ENCODE measurements around the gene PTPRT. TPM values are rescaled to one million over a fixed set of nuclear protein-coding genes. Genes with fewer than 3 reads are reported as not detected.

The PTPRT gene
- total and polyA plus RNA-seq, 5 donors = 0.06 to 0.40 (median 0.20) TPM

- Histone ChIP-seq H3K27ac (ENCODE audit: low read length) (no peak overlapping the region), H3K4me1 (ENCODE audit: control insufficient read depth, insufficient read depth, low read length) (no peaks in the 10 kb centered on the region), H3K27me3 (ENCODE audit: control insufficient read depth, insufficient read depth) (no peaks in the 10 kb centered on the region), H3K4me3 (ENCODE audit: low read length) (no peak overlapping the region), H3K9me3 (ENCODE audit: control insufficient read depth, low read length) (no peaks in the 10 kb centered on the region)
- intact Hi-C loops (cut with DNase I) = no loop called here
- ATAC-seq (no peak), DNase-seq (no peak)
- 80% methylated on average over 6 of the region's 6 CpGs for WGBS
Measured at GRCh38 chr20:43003318-43003944, 186.3 kb downstream of the PTPRT start.

GRCh38 chr20:42996141-42996540, 193.6 kb downstream of the PTPRT start:
- no peak overlapping the region for H3K4me3 ChIP-seq (ENCODE audit: low read length)
- ATAC-seq = no peak
- no peaks in the 10 kb centered on the region for H3K4me1 ChIP-seq (ENCODE audit: control insufficient read depth, insufficient read depth, low read length)
- H3K27me3 ChIP-seq (ENCODE audit: control insufficient read depth, insufficient read depth) = no peaks in the 10 kb centered on the region
- no peaks in the 10 kb centered on the region for H3K9me3 ChIP-seq (ENCODE audit: control insufficient read depth, low read length)
- no peak for DNase-seq
- 76% methylated on average over 2 of the region's 2 CpGs for WGBS
- intact Hi-C loops (cut with DNase I) = no loop called here
- no peak overlapping the region for H3K27ac ChIP-seq (ENCODE audit: low read length)

GRCh38 chr20:42988319-42988718, 201.4 kb downstream of the PTPRT start:
- Histone ChIP-seq H3K9me3 (ENCODE audit: control insufficient read depth, low read length) (no peaks in the 10 kb centered on the region), H3K27ac (ENCODE audit: low read length) (no peak overlapping the region), H3K27me3 (ENCODE audit: control insufficient read depth, insufficient read depth) (no peaks in the 10 kb centered on the region), H3K4me3 (ENCODE audit: low read length) (no peak overlapping the region), H3K4me1 (ENCODE audit: control insufficient read depth, insufficient read depth, low read length) (no peaks in the 10 kb centered on the region)
- no peak for ATAC-seq
- intact Hi-C loops (cut with DNase I) = no loop called here
- 60% methylated on average over 5 of the region's 5 CpGs for WGBS
- no peak for DNase-seq

- ATAC-seq (no peak), DNase-seq (no peak)
- Histone ChIP-seq H3K4me3 (ENCODE audit: low read length) (no peak overlapping the region), H3K27ac (ENCODE audit: low read length) (no peak overlapping the region), H3K4me1 (ENCODE audit: control insufficient read depth, insufficient read depth, low read length) (no peaks in the 10 kb centered on the region), H3K27me3 (ENCODE audit: control insufficient read depth, insufficient read depth) (no peaks in the 10 kb centered on the region), H3K9me3 (ENCODE audit: control insufficient read depth, low read length) (no peaks in the 10 kb centered on the region)
- intact Hi-C loops (cut with DNase I) = no loop called here
- 60% methylated on average over 10 of the region's 10 CpGs for WGBS
Measured at GRCh38 chr20:42987376-42988114, 202.2 kb downstream of the PTPRT start.

GRCh38 chr20:42986143-42986773, 203.4 kb downstream of the PTPRT start:
- intact Hi-C loops (cut with DNase I) = no loop called here
- WGBS = 72% methylated on average over 9 of the region's 9 CpGs
- DNase-seq (no peak), ATAC-seq (no peak)
- no peaks in the 10 kb centered on the region for H3K4me1 ChIP-seq (ENCODE audit: control insufficient read depth, insufficient read depth, low read length)
- no peak overlapping the region for H3K27ac ChIP-seq (ENCODE audit: low read length)
- no peaks in the 10 kb centered on the region for H3K9me3 ChIP-seq (ENCODE audit: control insufficient read depth, low read length)
- no peaks in the 10 kb centered on the region for H3K27me3 ChIP-seq (ENCODE audit: control insufficient read depth, insufficient read depth)
- H3K4me3 ChIP-seq (ENCODE audit: low read length) = no peak overlapping the region

- no peaks in the 10 kb centered on the region for H3K9me3 ChIP-seq (ENCODE audit: control insufficient read depth, low read length)
- no peak overlapping the region for H3K4me3 ChIP-seq (ENCODE audit: low read length)
- H3K27me3 ChIP-seq (ENCODE audit: control insufficient read depth, insufficient read depth) = no peaks in the 10 kb centered on the region
- no peak for ATAC-seq
- 90% methylated on average over 4 of the region's 4 CpGs for whole genome bisulfite sequencing
- H3K4me1 ChIP-seq (ENCODE audit: control insufficient read depth, insufficient read depth, low read length) = no peaks in the 10 kb centered on the region
- no peak for DNase-seq
- intact Hi-C loops (cut with DNase I) = no loop called here
- no peak overlapping the region for H3K27ac ChIP-seq (ENCODE audit: low read length)
Measured at GRCh38 chr20:42985628-42986027, 204.1 kb downstream of the PTPRT start.

GRCh38 chr20:42982218-42982617, 207.5 kb downstream of the PTPRT start:
- ATAC-seq (no peak), DNase-seq (no peak)
- no peaks in the 10 kb centered on the region for H3K4me1 ChIP-seq (ENCODE audit: control insufficient read depth, insufficient read depth, low read length)
- H3K27ac ChIP-seq (ENCODE audit: low read length) = no peak overlapping the region
- no peaks in the 10 kb centered on the region for H3K9me3 ChIP-seq (ENCODE audit: control insufficient read depth, low read length)
- WGBS = 87% methylated on average over 6 of the region's 6 CpGs
- intact Hi-C loops (cut with DNase I) = no loop called here
- no peak overlapping the region for H3K4me3 ChIP-seq (ENCODE audit: low read length)
- no peaks in the 10 kb centered on the region for H3K27me3 ChIP-seq (ENCODE audit: control insufficient read depth, insufficient read depth)

GRCh38 chr20:42981253-42981652, 208.5 kb downstream of the PTPRT start:
- no peaks in the 10 kb centered on the region for H3K27me3 ChIP-seq (ENCODE audit: control insufficient read depth, insufficient read depth)
- no peak overlapping the region for H3K27ac ChIP-seq (ENCODE audit: low read length)
- no peak overlapping the region for H3K4me3 ChIP-seq (ENCODE audit: low read length)
- no peaks in the 10 kb centered on the region for H3K4me1 ChIP-seq (ENCODE audit: control insufficient read depth, insufficient read depth, low read length)
- no peaks in the 10 kb centered on the region for H3K9me3 ChIP-seq (ENCODE audit: control insufficient read depth, low read length)
- ATAC-seq = no peak
- intact Hi-C loops (cut with DNase I) = no loop called here
- no peak for DNase-seq
- 81% methylated on average over 2 of the region's 2 CpGs for WGBS

GRCh38 chr20:42979720-42980119, 210.0 kb downstream of the PTPRT start:
- intact Hi-C loops (cut with DNase I) = no loop called here
- no peak overlapping the region for H3K27ac ChIP-seq (ENCODE audit: low read length)
- no peak for ATAC-seq
- H3K4me1 ChIP-seq (ENCODE audit: control insufficient read depth, insufficient read depth, low read length) = no peaks in the 10 kb centered on the region
- no peak for DNase-seq
- no peaks in the 10 kb centered on the region for H3K9me3 ChIP-seq (ENCODE audit: control insufficient read depth, low read length)
- 33% methylated on average over 5 of the region's 5 CpGs for WGBS
- H3K4me3 ChIP-seq (ENCODE audit: low read length) = no peak overlapping the region
- no peaks in the 10 kb centered on the region for H3K27me3 ChIP-seq (ENCODE audit: control insufficient read depth, insufficient read depth)

GRCh38 chr20:42978184-42978974, 211.3 kb downstream of the PTPRT start:
- DNase-seq (no peak), ATAC-seq (no peak)
- intact Hi-C loops (cut with DNase I) = no loop called here
- Histone ChIP-seq H3K27ac (ENCODE audit: low read length) (no peak overlapping the region), H3K4me3 (ENCODE audit: low read length) (no peak overlapping the region), H3K9me3 (ENCODE audit: control insufficient read depth, low read length) (no peaks in the 10 kb centered on the region), H3K4me1 (ENCODE audit: control insufficient read depth, insufficient read depth, low read length) (no peaks in the 10 kb centered on the region), H3K27me3 (ENCODE audit: control insufficient read depth, insufficient read depth) (no peaks in the 10 kb centered on the region)
- WGBS = 76% methylated on average over 12 of the region's 12 CpGs

- no peak overlapping the region for H3K27ac ChIP-seq (ENCODE audit: low read length)
- no peak for DNase-seq
- no peaks in the 10 kb centered on the region for H3K9me3 ChIP-seq (ENCODE audit: control insufficient read depth, low read length)
- no peak overlapping the region for H3K4me3 ChIP-seq (ENCODE audit: low read length)
- no peaks in the 10 kb centered on the region for H3K4me1 ChIP-seq (ENCODE audit: control insufficient read depth, insufficient read depth, low read length)
- H3K27me3 ChIP-seq (ENCODE audit: control insufficient read depth, insufficient read depth) = no peaks in the 10 kb centered on the region
- no peak for ATAC-seq
- 67% methylated on average over 1 of the region's 1 CpG for WGBS
- intact Hi-C loops (cut with DNase I) = no loop called here
Measured at GRCh38 chr20:42975974-42976373, 213.7 kb downstream of the PTPRT start.
